ENCODE measurements around the gene TIFAB. TPM values are rescaled to one million over a fixed set of nuclear protein-coding genes. Genes with fewer than 3 reads are reported as not detected.

The TIFAB gene
- total RNA-seq, 4 donors from 2014 or later: 0.08 TPM; not detected in 3

DNA sequence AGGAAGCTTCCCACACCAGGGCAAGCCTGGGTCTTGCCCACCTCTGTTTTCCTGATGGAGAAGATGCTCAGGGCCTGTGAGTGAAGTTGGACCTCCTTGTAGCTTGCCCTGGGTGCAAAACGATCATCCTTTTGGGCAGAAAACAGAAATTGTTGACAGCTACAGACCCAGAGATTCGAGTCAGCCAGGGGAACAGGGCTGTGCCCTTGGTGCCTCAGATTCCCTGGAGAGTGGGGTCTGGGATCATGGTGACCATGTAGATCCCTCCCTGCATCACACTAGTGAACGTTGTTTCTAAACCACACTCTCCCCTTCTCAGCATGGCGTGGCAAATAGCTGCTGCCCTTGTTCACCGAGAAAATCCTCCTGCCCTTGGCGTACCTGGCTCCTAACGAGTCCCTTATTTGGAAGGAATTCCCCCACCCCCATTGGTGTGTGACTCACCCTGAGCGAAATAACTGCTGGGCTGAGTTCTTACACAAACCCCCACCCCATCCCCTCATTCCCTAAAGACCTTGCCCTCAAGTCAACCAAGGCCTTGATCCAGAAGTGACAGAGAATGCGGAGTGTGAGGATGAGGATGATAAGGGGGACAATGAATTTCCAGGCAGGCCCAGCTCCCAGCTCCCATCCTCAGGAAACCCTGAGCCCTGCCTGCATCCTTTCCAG lies 3.9 kb downstream of the TIFAB start:
- H3K27me3 ChIP-seq: peaks cover 18% of the 10 kb centered on the region
- H3K27ac ChIP-seq: no peak overlapping the region
- peak in 1 of 2 donors; percentile 26 for DNase-seq (ENCODE audit: low spot score in 2 of 2)
- no peaks in the 10 kb centered on the region for H3K4me1 ChIP-seq
- no peak overlapping the region for H3K4me3 ChIP-seq
- no peaks in the 10 kb centered on the region for H3K36me3 ChIP-seq
- TF ChIP-seq POLR2A (IDR thresholded peaks at IDR 0.05) (no peak), EP300 (IDR thresholded peaks at IDR 0.05) (no peak), POLR2AphosphoS5 (IDR thresholded peaks at IDR 0.05) (no peak)
- TF ChIP-seq, protein P1, sequence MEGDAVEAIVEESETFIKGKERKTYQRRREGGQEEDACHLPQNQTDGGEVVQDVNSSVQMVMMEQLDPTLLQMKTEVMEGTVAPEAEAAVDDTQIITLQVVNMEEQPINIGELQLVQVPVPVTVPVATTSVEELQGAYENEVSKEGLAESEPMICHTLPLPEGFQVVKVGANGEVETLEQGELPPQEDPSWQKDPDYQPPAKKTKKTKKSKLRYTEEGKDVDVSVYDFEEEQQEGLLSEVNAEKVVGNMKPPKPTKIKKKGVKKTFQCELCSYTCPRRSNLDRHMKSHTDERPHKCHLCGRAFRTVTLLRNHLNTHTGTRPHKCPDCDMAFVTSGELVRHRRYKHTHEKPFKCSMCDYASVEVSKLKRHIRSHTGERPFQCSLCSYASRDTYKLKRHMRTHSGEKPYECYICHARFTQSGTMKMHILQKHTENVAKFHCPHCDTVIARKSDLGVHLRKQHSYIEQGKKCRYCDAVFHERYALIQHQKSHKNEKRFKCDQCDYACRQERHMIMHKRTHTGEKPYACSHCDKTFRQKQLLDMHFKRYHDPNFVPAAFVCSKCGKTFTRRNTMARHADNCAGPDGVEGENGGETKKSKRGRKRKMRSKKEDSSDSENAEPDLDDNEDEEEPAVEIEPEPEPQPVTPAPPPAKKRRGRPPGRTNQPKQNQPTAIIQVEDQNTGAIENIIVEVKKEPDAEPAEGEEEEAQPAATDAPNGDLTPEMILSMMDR (IDR thresholded peaks at IDR 0.05): no peak
- 68% methylated on average over 9 of the region's 9 CpGs for WGBS
- H3K9me3 ChIP-seq: no peaks in the 10 kb centered on the region

GRCh38 chr5:135447298-135447929 lies 4.7 kb downstream of the TIFAB start, which contains the start of gene DCANP1:
DCANP1 (minus strand) TSS chr5:135447348; CDS start chr5:135447108, 240 bp downstream.
- DNase-seq (ENCODE audit: low spot score in 2 of 2): peak in 1 of 2 donors; percentile 15
- WGBS: 91% methylated on average over 5 of the region's 5 CpGs
- TF ChIP-seq, protein P1 (IDR thresholded peaks at IDR 0.05): no peak
- TF ChIP-seq POLR2A (IDR thresholded peaks at IDR 0.05) (no peak), EP300 (IDR thresholded peaks at IDR 0.05) (no peak), POLR2AphosphoS5 (IDR thresholded peaks at IDR 0.05) (no peak)
- Histone ChIP-seq H3K36me3 (no peaks in the 10 kb centered on the region), H3K27ac (no peak within 1 kb of the TSS), H3K9me3 (no peaks in the 10 kb centered on the region), H3K4me1 (no peaks in the 10 kb centered on the region), H3K4me3 (no peak within 1 kb of the TSS), H3K27me3 (peaks cover 14% of the 10 kb centered on the region)

DNA sequence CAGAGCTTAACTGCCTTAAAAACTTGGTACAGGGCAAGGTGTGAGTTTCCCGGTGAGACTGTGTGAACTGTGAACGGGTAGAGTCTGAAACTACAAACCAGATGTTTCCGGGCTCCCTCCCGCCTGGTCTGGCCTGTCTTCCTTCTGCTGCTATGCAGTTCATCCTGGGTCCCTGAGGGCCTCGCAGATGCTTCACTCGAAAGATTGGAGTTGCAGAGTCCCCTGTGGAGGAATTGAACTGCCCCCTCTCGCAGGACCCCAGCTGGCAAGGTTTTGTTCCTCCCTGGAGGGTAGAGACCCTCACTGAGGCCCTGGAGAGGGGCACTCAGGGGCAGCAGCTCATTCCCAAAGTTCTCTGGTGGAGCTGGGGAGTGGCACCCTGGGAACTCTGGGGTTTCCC lies 5.5 kb downstream of the TIFAB start:
- H3K36me3 ChIP-seq: no peaks in the 10 kb centered on the region
- 84% methylated on average over 6 of the region's 7 CpGs for WGBS
- TF ChIP-seq POLR2A (IDR thresholded peaks at IDR 0.05) (no peak), EP300 (IDR thresholded peaks at IDR 0.05) (no peak), POLR2AphosphoS5 (IDR thresholded peaks at IDR 0.05) (no peak)
- TF ChIP-seq, protein P1 (IDR thresholded peaks at IDR 0.05): no peak
- H3K9me3 ChIP-seq: no peaks in the 10 kb centered on the region
- peaks cover 8% of the 10 kb centered on the region for H3K27me3 ChIP-seq
- DNase-seq (ENCODE audit: low spot score in 2 of 2): peak in 1 of 2 donors; percentile 57
- H3K4me3 ChIP-seq: no peak overlapping the region
- no peak overlapping the region for H3K27ac ChIP-seq
- peaks cover under 1% of the 10 kb centered on the region for H3K4me1 ChIP-seq

- Histone ChIP-seq H3K27me3 (peaks cover 8% of the 10 kb centered on the region), H3K9me3 (no peaks in the 10 kb centered on the region), H3K36me3 (no peaks in the 10 kb centered on the region), H3K27ac (no peak overlapping the region), H3K4me3 (no peak overlapping the region), H3K4me1 (peaks cover 4% of the 10 kb centered on the region)
- no peak for TF ChIP-seq POLR2AphosphoS5 (IDR thresholded peaks at IDR 0.05)
- TF ChIP-seq POLR2A (IDR thresholded peaks at IDR 0.05): no peak
- TF ChIP-seq EP300 (IDR thresholded peaks at IDR 0.05): no peak
- TF ChIP-seq, protein P1 (IDR thresholded peaks at IDR 0.05): no peak
- WGBS: 89% methylated on average over 9 of the region's 9 CpGs
- DNase-seq (ENCODE audit: low spot score in 2 of 2): peak in 1 of 2 donors; percentile 47
These were observed 5.9 kb downstream of the TIFAB start for GRCh38 chr5:135446206-135446605.

DNA sequence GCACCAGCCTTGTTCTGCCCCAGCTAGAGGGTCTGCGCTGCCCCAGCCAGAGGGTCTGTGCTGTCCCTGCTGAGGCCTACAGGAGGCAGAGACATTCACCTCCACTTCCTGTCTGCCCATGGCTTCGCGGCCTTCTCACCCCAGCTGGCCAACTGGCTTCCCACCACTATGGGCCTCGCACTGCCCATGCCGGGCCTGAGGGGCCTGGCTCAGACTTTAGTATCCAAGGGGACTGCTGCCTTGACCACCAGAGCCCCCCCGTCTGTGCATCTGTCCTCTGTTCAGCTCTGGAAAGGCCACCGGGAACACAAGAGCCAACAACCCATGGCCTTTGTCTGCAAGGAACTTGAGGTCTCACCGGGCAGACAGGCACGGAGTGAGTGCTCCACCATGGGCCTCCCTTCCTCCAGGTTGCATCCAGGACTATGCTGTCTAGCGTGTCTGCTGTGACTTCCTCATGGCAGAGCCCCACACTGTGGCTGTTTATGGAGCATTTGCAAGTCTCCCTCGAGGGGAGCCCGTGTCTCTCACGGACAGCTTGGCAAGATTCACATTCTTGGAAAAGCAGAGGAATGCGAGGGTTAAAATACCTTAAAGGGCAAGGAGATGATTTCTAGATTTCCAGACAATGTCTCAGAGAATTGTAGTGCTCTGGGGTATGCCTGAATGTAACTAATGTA lies 6.7 kb downstream of the TIFAB start:
- peaks cover 4% of the 10 kb centered on the region for H3K4me1 ChIP-seq
- no peak overlapping the region for H3K4me3 ChIP-seq

More for the DNA sequence above, 6.7 kb downstream of the TIFAB start:
- H3K27ac ChIP-seq: no peak overlapping the region
- DNase-seq (ENCODE audit: low spot score in 2 of 2): peak in 1 of 2 donors; percentile 77
- TF ChIP-seq POLR2AphosphoS5 (IDR thresholded peaks at IDR 0.05) (no peak), POLR2A (IDR thresholded peaks at IDR 0.05) (no peak), EP300 (IDR thresholded peaks at IDR 0.05) (no peak)
- TF ChIP-seq, protein P1 (IDR thresholded peaks at IDR 0.05): no peak
- whole genome bisulfite sequencing: 84% methylated on average over 10 of the region's 14 CpGs
- H3K36me3 ChIP-seq: no peaks in the 10 kb centered on the region
- no peaks in the 10 kb centered on the region for H3K9me3 ChIP-seq
- peaks cover 8% of the 10 kb centered on the region for H3K27me3 ChIP-seq

All from suprapubic skin (tissue), 4 donors.